NCI-H345 treated with DMSO at 0.1 percent for 48 hours (cell line): Measurements from ENCODE around the gene TCF7L1.

ENCODE experiments used
- DNase-seq: peaks from one replicate; lab custom pipeline; 2025; ENCODE audit not compliant: unreplicated experiment; lab: John Stamatoyannopoulos, UW

The TCF7L1 gene

DNA sequence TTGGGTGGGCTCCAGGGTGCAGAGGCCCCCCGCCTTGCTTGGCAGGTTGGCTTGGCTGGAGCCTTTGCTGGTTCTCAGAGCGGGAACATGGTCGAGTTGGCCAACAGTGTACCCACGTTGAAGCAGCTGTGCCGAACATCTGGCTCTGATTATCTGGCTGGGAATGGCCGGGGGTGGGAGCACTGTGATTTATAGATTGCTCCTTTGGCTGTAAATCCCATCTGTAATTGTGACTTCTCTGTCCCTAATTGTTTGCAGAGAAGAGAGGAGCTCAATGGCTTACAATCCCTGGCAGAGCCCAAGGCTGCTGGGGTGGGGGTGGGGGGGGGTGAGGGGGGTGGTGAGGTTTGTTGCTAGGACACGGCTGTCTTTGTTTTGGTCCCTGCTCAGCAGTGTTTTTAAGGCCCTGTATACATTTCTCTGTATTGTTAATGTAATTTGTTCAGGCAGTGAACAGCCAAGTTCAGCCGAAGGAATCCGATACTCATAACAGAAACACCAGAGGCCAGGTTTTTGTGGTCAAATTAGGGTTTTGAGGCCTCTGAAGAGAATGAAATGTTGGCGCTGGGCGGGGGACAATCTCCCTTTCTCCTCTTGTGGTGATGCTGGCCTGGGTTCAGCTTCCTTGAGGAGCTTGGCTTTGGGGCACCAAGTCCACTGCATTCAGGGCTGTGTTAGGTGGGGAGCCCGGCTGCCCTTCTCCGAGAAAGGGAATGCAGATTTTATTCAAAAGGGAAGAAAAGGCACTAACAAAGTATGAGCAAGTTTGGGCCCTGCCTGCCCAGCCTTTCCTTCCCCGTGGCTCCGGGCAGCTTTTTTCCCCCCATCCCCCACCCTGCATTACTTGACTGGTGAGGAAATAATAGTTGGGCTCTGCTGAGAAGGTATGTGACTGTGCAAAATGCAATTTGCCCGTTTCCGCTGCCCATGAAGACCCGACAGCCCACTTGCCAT, 82.5 kb downstream of the TCF7L1 start:
- no peak for DNase-seq

DNA sequence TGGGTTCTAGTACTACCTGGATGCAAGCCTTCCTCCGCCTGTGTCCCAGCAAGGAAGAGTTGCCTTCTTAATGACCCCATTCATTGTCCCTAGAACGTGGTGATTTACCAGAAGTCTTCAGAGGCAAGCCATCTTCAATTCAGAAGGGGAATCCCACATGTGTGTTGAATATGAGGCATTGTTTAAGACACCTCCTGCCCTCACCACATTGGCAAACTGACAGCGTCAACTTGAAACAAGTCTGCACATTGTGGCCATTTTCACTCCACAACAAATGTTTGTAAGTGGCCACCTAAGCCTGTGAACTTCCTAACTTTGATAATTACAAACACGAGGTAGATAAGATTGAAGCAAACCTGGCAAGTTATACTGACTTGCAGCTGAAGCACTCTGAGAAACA, 83.7 kb downstream of the TCF7L1 start:
- DNase-seq, result no peak

DNA sequence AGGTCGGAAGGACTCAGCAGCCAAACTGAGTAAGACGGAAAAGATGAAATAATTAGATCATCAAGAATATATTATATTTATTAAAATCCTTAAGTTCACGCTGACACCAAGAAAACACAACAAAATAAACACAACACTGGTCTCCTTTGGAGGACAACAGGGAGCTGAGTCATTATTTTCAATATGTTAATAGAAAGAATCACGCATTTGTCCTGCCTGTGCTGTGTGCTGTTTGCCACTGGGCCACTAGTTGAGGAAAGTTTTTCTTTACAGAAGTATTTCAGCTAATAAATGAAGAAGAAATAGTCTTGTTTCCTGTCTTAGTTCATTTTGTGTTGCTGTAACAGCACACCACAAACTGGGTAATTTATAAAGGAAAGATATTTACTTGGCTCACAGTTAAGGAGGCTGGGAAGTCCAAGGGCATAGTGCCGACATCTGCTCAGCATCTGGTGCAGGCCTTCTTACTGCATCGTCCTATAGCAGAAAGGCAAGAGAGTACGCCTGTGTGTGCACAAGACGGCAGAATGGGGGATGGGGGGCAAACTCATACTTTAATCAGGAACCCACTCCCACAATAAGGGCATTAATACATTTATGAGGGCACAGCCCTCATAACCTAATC, 88.0 kb downstream of the TCF7L1 start:
- DNase-seq, result no peak

DNA sequence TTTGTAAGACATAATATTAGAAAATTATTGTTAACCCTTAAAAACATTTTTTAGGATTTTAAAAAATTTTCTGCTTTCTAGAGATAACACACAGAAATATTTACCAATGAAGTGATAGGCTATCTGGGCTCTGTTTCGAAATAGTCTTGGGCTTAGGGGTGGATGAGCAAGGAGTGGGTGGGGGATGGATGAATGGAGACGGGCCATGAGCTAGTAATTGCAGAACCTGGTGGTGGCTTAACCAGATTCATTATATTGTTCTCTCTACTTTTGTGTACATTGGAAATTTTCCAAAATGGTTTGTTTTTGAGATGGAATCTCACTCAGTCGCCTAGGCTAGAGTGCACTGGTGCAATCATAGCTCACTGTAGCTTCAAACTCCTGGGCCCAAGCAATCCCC, 89.6 kb downstream of the TCF7L1 start:
- peak; percentile 38 for DNase-seq

DNA sequence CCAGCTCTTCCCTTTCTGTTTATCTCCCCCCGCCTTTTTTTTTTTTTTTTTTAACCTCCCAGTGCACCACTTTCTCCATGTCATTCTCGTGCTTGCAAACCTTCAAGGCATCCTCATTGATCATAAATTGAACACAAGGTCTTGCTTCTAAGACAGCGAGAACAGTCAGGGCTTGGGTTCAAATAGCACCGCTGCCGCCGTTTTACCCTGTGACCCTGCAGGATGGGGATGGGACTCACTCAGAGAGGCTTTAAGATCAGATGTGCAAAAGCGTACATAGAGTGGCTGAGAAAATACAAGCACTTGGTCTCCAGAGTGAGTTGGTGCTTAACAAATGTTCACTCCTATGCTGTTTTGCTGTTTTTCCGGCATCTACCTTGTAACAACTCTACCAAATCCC, 93.6 kb downstream of the TCF7L1 start:
- DNase-seq, result no peak

DNA sequence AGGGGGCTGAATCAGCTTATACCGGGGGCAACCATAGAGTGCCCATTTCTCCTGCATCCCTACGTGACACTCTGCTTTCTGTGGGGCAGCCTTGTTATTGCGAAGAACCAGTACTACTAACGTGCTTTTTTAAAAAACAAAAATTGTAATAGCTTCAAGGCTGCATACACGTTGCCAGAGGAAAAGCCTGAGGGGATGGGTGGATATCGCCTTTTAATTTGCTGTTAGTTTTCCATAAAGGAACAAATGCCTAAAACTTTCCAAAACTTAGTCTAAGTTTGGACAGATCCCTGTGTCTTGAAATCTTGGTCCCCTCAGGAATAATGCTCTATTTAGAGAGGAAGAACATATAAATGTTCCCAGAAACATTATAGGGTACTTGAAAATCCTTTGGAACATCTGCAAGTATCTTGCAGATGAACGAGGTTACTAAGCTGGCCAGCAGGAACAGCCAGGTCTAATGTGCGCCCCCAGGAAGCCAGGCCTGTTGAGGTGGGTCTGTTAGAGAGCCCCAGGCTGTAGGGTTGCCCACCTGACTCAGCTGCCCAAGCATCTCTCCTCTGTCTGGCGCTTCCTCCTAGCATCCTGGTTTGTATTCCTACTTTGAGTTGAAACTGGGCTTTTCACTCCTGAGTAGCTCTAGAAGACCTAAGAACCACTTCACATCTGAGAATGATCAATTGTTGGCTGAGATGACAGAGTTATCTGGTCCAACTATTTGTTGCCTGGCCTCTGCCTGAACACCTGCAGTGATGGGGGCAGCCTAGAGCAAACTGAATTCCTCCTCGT, 97.7 kb downstream of the TCF7L1 start:
- DNase-seq, result no peak

DNA sequence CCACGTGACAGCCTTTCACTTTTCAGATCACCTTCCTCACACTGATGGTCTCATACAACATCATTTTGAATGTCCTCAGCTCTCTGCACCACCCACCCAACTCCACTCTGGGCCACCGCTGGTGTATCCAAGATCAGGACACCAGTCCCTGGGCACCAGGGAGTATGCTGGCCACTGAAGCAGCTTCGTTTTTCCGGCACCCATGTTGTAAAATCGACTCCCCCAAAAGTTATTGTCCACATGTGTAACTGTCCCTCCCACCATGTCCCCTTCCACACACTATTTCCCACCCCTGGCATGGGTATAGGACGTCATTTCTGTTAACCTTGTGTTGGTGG, 98.2 kb downstream of the TCF7L1 start:
- no peak for DNase-seq

DNA sequence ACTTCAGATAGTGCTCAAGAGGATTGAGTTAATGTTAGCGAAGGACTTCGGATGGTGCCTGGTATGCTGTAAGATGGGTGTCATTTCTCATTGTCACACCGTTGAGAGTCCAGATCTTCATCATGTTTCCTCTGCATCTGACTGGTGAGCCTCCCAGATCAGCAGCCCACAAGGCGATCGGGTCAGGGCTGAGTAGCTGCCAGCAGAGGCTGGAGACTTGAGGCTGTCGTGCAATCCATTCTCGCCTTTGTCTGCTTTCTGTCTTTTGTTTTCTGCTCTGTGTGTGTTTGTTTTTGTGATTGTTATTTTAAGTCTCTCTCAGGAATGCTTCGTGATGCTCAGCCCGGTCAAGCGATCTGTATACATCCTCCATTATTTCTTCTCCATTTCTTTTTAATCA, 98.8 kb downstream of the TCF7L1 start:
- DNase-seq, result no peak

DNA sequence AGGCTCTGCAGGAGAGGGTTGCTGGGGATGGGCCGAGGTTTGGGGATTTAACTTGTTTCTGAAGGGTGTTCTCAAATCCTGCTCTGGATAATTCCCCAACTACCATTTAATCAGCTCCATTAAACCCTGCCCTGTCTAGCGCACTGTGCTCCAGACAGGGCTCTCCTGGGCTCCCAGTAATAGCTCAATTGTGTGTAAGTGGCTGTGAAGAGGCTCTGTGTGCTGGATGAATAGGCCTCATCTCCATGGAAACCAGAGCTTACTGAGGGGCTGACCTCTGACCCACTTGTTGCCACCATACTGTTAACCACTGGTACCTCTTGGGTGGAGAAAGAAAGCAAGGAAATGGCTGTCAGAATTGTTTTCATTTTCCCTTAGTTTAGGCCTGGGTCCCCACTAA, 101.7 kb downstream of the TCF7L1 start:
- DNase-seq, result peak; percentile 48

DNA sequence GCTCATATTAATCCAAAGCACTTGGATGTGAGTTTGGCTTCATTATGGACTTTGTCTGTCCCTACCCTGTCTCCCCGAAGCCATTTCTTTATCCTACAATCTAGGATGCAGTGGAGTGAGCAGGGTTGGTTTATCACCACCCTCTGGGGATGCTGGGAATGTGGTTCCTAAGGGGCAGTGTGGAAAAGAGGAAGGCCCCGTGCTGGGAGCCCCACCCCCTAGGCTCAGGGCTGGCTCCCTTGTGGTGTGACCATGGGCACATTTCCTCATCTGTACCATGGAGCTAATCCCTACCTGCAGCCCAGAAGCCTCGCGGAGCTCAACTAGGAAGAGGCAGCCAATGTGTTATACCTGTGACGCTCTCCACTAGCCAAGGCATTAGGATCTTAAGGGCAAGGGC, 102.1 kb downstream of the TCF7L1 start:
- no peak for DNase-seq

DNA sequence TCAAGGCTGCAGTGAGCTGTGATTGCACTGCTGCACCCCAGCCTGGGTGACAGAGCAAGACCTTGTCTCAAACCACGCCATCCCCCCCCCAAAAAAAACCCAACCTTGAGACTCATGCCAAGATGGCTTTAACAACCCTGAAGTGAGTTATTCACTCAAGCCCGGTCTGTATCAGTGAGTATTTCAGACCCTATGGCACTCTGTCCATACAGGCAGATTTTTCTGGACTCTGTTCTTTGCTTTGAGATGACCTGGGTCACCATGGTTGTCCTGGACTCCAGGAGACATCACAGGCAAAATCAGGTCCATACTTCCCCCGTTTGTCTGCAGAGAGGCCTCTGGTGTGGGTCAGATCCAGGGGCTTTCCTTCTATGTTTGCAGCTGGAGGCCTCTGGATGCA, 102.9 kb downstream of the TCF7L1 start:
- no peak for DNase-seq

DNA sequence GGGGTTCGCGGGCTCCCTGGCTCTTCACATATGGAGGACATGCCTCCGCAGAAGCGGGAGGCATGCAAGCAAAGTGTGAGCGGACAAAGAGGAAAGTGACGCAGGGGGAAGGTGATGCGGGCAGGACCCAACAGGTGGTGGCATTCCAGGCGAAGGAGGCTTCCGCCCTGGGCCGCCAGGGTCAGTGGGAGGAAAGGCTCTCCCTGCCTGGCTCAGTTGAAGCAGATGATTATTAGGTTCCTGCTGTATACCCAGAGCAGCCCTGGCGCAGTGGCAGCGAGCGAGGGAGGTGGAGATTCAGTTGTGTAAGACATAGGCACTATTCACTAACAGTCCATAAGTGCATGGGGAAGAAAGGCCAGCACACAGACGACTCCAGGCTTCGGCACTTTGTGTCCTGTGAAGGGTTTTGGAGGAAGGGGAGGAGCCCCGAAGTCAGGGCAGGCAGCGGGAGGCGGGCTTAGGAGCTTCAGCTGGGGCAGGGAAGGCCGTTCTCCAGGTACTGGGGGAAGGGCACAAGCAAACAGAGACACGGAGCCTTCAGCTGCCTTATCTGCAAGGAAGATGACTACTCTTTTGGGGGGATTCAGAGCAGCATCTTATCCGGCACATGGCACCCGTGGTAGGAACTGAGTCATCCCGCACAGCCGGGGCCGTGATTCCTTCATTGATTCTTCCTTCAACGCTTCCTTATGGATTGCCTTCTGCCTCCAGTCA, 104.8 kb downstream of the TCF7L1 start:
- no peak for DNase-seq

DNA sequence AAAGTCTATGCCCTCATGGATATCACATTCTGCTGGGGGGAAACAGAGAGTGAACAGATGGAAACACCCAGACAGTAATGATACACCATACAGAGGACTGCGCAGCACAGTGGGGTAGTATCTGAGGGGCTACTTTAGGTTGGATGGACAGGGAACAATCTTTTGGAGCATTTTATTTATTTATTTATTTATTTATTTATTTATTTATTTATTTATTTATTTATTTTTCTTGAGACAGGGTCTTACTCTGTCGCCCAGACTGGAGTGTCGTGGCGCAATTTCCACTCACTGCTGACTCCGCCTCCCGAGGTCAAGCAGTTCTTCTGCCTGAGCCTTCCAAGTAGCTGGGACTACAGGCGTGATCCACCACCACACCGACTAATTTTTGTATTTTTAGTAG, 105.4 kb downstream of the TCF7L1 start:
- DNase-seq, result no peak

DNA sequence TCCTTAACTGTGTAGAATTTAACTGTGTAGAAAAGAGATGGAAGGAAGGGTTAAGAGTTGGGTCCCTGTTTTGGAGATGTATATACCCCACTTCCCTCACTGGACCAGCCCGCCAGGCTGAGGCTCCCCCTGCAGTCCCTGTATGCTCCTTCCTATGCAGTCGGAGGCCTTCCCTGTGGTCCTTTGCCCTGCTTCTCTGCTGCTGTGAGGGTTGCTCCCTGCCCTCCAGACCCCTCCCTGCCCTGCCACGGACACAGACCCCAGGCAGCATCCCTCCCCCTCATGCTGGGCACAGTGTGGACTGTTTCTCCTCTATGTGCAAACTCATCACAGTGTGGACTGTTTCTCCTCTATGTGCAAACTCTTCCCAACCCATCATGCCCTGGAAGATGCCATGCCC, 105.9 kb downstream of the TCF7L1 start:
- no peak for DNase-seq

DNA sequence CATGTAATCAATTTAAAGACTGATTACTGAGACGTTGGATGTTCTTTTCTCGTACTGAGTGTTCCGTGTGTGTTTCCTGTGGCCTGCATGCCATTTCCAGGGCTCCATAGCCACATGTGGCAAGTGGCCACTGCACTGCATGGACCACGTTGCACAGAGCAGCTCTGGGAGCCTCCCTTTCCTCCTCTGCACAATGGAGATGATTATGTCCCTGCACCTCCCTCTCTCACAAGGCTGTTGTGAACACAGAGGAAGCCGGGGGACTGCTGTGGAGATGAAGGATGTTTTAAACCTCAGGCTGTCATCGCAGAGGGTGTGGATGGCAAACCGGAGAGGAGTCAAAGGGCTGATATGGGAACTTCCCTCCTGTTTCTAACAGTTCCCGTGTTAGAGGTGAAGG, 106.9 kb downstream of the TCF7L1 start:
- DNase-seq, result no peak

DNA sequence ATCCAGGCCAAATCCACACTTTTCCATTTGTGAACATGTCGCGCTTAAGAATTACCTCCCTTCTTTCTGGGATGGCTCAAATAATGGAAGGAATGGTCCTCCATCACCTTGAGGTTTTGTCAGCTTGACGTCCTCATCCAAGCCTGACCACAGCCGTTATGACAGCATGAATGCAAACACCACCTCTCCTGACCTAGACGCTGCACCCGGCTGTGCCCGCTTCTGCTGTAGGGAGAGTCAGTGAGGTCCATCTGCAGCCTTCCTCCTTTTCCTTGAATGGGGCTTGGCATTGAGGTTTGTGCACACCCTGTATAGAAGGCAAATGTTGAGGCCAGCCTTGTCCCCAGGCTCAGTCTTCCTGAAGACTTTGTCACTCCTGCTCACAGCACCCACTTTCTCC, 109.1 kb downstream of the TCF7L1 start:
- no peak for DNase-seq

DNA sequence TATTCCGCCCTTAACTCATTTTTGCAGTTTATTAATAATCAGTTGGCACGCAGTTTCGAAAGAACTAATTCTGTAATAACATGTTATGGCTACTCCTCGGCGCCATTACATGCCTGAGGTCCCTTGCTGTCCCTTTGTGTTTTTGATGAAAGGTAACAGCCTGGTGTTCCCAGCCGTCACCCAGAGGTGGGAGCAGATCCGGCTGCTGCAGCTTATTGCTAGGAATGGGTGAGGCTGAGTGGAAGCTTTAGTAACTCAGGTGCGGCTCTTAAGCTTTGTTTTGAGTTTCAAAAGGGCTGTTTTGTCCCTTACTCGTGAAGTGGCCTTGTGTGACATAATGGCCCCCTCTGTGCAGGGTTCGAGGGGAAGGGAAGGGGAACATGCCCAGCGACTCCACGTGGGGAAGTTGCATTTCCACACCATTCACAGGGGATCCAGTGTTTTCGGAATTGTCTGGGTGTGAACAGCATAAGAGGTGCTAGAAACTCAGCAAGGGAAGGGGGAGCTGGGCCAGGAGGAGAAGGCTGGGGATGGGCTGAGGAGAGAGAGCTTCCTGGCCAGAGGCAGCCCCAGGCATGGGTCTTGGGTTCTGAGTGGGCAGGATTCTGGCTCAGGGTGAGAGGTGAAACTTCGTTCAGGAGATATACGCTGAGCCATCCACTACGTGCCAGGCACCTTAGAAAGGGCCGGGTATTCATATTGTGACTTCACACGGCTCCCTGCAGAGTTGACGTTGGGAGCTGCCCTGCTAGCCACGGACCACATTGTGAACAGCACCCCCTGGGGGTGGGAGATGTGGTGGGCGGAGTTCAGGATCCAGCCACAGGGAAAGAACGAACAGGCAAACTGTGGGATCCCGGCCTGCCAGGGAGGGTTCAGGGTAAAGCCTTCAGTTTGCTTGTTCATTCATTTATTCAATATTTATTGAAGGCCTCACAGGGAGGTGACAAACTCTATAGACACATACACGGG, 110.2 kb downstream of the TCF7L1 start:
- no peak for DNase-seq

DNA sequence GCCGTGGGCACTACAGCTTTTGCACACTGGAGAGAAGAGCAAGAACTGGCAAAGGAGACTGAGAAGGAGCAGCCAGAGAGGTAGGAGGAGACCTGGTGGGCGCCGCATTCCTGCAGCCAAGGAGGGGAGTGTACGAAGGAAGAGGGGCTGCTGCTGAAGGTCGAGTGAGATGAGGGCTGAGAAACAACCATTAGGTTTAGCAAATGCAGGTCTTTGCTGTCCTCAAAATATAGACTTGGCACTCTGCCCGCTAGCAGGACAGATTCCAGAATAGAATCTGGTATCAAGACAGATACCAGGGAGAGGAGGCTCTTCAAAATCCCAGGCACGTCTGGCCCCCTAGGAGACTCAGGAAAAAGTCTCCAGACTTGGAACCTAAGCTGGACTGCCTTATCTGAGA, 111.6 kb downstream of the TCF7L1 start:
- DNase-seq, result no peak

DNA sequence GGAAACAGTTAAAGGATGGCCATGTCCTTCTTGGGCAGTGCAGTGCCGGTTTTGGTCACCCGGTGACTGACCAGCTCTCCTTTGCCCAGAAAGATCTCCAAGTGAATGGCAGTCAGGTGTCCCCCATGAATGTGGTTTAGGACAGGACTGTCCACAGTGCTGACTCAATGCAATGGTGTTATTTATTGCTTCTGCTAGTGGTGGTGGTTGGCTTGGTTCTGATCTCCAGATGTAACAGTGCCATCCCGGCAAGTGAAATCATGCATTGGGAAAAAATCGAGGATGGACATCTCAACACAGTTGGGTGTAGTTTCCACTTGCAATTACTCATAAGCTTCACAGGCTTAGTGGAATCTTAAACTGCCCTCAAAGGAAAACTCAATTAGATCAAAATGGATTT, 112.7 kb downstream of the TCF7L1 start:
- DNase-seq, result no peak

DNA sequence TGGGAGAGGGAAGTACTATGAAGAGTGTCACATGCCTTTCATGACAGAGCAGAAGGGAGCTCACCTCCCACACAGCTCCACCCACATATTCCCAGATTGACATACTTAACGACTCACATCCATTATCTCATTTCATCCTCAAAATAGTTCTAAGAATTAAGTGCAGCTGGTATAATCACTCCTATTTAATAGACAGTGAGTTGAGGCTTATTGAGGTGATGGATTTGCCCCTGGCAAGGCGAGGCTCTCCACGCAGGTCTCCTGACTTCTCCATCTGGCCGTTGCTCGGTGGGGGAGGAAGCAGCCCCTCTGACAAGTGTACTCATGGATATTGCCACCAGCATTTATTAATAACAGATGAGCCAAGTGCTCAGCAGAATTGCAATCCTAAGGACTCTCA, 113.2 kb downstream of the TCF7L1 start:
- no peak for DNase-seq
